Measurements from ENCODE around the gene SCYL2. TPM values are rescaled to one million over a fixed set of nuclear protein-coding genes. Genes with fewer than 3 reads are reported as not detected.
A peak's percentile ranks its signal among the peaks of the same experiment; 100 is the strongest.
"Not testable (repeated sequence)": the region's sequence is repeated elsewhere in the genome, so short reads cannot be mapped to it uniquely, and the experiment has no call there.

The SCYL2 gene
- total RNA-seq, 4 donors from 2014 or later = 46.3 to 55.6 (median 51.4) TPM

- Histone ChIP-seq H3K4me3 (peak overlapping the region; percentile 87 to 99 (median 95)), H3K9me3 (no peaks in the 10 kb centered on the region), H3K27me3 (no peaks in the 10 kb centered on the region), H3K27ac (replicated peaks in 1 of 4) (peak overlapping the region in 3 of 4 donors; percentile 21 to 99 (median 98)), H3K4me1 (peaks cover 20 to 61% (median 51%) of the 10 kb centered on the region in 4 donors), H3K36me3 (no peaks in the 10 kb centered on the region)
- intact Hi-C loops (cut with DNase I) = no loop called here
- 37% methylated on average over 5 of the region's 5 CpGs for WGBS
- TF ChIP-seq POLR2AphosphoS5 (IDR thresholded peaks at IDR 0.05) (no peak), CTCF (IDR thresholded peaks at IDR 0.05) (no peak), EP300 (IDR thresholded peaks at IDR 0.05) (no peak), POLR2A (IDR thresholded peaks at IDR 0.05; ENCODE audit: low read depth) (no peak)
- DNase-seq (ENCODE audit: extremely low spot score) = no peak
Observed at GRCh38 chr12:100268835-100269564, 2.0 kb downstream of the SCYL2 start.

GRCh38 chr12:100273782-100274181 is 6.8 kb downstream of the SCYL2 start:
- no peaks in the 10 kb centered on the region for H3K27me3 ChIP-seq
- no peak overlapping the region for H3K27ac ChIP-seq (replicated peaks in 1 of 4)
- no peak for DNase-seq (ENCODE audit: extremely low spot score)
- no peak overlapping the region for H3K4me3 ChIP-seq
- peaks cover 12 to 44% (median 40%) of the 10 kb centered on the region in 4 donors for H3K4me1 ChIP-seq
- intact Hi-C loops (cut with DNase I) = no loop called here
- H3K36me3 ChIP-seq = no peaks in the 10 kb centered on the region
- no peaks in the 10 kb centered on the region for H3K9me3 ChIP-seq
- 80% methylated on average over 4 of the region's 4 CpGs for WGBS
- no peak for TF ChIP-seq POLR2A (IDR thresholded peaks at IDR 0.05; ENCODE audit: low read depth)
- no peak for TF ChIP-seq EP300 (IDR thresholded peaks at IDR 0.05)

- Histone ChIP-seq H3K4me1 (peaks cover 7 to 39% (median 36%) of the 10 kb centered on the region in 4 donors), H3K36me3 (no peaks in the 10 kb centered on the region), H3K27me3 (no peaks in the 10 kb centered on the region), H3K9me3 (no peaks in the 10 kb centered on the region), H3K4me3 (no peak overlapping the region), H3K27ac (replicated peaks in 1 of 4) (no peak overlapping the region)
- 92% methylated on average over 2 of the region's 2 CpGs for WGBS
- no peak for TF ChIP-seq POLR2A (IDR thresholded peaks at IDR 0.05; ENCODE audit: low read depth)
- TF ChIP-seq EP300 (IDR thresholded peaks at IDR 0.05) = no peak
- no peak for TF ChIP-seq CTCF (IDR thresholded peaks at IDR 0.05)
- no peak for TF ChIP-seq POLR2AphosphoS5 (IDR thresholded peaks at IDR 0.05)
- intact Hi-C loops (cut with DNase I) = no loop called here
- no peak for DNase-seq (ENCODE audit: extremely low spot score)
Observed at GRCh38 chr12:100274291-100274690, 7.3 kb downstream of the SCYL2 start.

GRCh38 chr12:100279159-100279558 is 12.2 kb downstream of the SCYL2 start:
- Histone ChIP-seq H3K27me3 (no peaks in the 10 kb centered on the region), H3K9me3 (no peaks in the 10 kb centered on the region), H3K36me3 (peaks cover 0 to 3% (median 2%) of the 10 kb centered on the region in 4 donors), H3K4me1 (peaks cover 0 to 16% (median 8%) of the 10 kb centered on the region in 4 donors), H3K27ac (replicated peaks in 1 of 4) (no peak overlapping the region), H3K4me3 (no peak overlapping the region)
- intact Hi-C loops (cut with DNase I) = no loop called here
- WGBS = 97% methylated on average over 7 of the region's 7 CpGs
- no peak for DNase-seq (ENCODE audit: extremely low spot score)
- TF ChIP-seq POLR2A (IDR thresholded peaks at IDR 0.05; ENCODE audit: low read depth) = no peak

- Histone ChIP-seq H3K9me3 (no peaks in the 10 kb centered on the region), H3K4me3 (no peak overlapping the region), H3K27me3 (no peaks in the 10 kb centered on the region), H3K27ac (replicated peaks in 1 of 4) (no peak overlapping the region), H3K4me1 (peaks cover 0 to 16% (median 8%) of the 10 kb centered on the region in 4 donors), H3K36me3 (peaks cover 0 to 9% (median 7%) of the 10 kb centered on the region in 4 donors)
- no peak for TF ChIP-seq EP300 (IDR thresholded peaks at IDR 0.05)
- TF ChIP-seq POLR2A (IDR thresholded peaks at IDR 0.05; ENCODE audit: low read depth) = no peak
- TF ChIP-seq POLR2AphosphoS5 (IDR thresholded peaks at IDR 0.05) = no peak
- TF ChIP-seq CTCF (IDR thresholded peaks at IDR 0.05) = no peak
- WGBS = 100% methylated on average over 1 of the region's 1 CpG
- DNase-seq (ENCODE audit: extremely low spot score) = no peak
- intact Hi-C loops (cut with DNase I) = no loop called here
Observed at GRCh38 chr12:100279607-100280244, 12.7 kb downstream of the SCYL2 start.

- WGBS = 96% methylated on average over 12 of the region's 12 CpGs
- intact Hi-C loops (cut with DNase I); H3K4me3 ChIP-seq; H3K9me3 ChIP-seq; H3K27me3 ChIP-seq; H3K27ac ChIP-seq (replicated peaks in 1 of 4); DNase-seq (ENCODE audit: extremely low spot score): not testable (repeated sequence)
- peaks cover 0 to 23% (median 9%) of the 10 kb centered on the region in 4 donors for H3K36me3 ChIP-seq
- H3K4me1 ChIP-seq = peaks cover 0 to 18% (median 8%) of the 10 kb centered on the region in 4 donors
Observed at GRCh38 chr12:100284556-100284955, 17.6 kb downstream of the SCYL2 start.

All from esophagus muscularis mucosa (tissue), 4 donors.